ENCODE results near the gene VWA8.

Gene VWA8

DNA sequence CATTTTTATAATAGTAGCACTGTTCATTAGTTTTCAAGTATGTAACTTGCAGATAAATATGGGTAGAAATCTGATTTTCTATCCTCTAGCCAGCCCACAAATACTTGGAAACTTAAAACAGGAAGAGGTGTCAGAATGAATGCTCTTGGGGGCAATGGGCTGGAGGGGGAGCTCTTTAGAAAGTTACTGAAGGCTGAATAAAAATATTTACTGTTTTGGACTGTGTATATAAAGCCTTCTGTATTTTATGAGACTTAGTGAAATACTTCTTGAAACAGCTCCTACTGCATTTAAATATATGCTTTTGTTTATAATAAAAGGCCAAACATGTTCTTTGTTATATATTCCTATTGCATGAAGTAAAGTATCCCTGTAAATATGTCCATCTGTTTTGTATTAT is 364.7 kb downstream of the VWA8 start:
- TF ChIP-seq, protein P1, sequence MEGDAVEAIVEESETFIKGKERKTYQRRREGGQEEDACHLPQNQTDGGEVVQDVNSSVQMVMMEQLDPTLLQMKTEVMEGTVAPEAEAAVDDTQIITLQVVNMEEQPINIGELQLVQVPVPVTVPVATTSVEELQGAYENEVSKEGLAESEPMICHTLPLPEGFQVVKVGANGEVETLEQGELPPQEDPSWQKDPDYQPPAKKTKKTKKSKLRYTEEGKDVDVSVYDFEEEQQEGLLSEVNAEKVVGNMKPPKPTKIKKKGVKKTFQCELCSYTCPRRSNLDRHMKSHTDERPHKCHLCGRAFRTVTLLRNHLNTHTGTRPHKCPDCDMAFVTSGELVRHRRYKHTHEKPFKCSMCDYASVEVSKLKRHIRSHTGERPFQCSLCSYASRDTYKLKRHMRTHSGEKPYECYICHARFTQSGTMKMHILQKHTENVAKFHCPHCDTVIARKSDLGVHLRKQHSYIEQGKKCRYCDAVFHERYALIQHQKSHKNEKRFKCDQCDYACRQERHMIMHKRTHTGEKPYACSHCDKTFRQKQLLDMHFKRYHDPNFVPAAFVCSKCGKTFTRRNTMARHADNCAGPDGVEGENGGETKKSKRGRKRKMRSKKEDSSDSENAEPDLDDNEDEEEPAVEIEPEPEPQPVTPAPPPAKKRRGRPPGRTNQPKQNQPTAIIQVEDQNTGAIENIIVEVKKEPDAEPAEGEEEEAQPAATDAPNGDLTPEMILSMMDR (IDR thresholded peaks at IDR 0.05), result no peak

DNA sequence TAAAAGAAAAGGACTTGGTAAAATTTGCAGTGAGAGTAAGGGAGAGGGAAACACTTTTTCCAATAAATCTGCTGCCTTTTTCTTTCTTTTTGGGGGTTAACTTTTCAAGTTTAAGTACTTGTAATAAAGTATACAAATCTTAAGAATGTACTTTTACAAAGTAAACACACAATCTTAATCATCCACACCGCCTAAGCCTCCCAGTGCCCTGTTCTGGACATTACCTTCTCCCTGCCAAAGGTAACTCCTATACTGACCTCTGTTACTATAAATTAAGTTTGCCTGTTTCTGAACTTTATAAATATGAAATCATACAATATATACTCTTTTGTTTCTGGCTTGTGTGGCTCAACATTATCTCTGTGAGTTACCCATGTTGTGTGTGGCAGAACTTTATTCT is 365.6 kb downstream of the VWA8 start:
- TF ChIP-seq, protein P1 (IDR thresholded peaks at IDR 0.05), result no peak

DNA sequence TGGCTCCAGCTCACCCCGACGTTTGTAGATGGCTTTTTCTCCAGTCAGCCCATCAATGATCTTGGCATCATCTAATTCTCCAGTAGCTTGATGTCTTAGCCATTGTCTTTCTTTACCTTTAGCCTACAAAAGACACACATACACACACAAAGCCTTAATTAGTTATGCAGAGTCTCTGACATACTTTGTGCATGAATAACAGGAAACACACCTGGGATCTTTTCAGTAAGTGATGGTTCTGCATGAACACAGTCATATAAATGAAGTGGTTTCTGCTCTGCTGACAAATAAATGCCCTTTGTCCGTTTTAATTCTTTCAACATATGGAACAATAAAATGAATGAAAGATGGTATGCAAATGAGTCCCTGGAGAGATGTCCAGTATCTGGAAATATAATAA is 370.3 kb downstream of the VWA8 start:
- TF ChIP-seq, protein P1 (IDR thresholded peaks at IDR 0.05), result no peak

DNA sequence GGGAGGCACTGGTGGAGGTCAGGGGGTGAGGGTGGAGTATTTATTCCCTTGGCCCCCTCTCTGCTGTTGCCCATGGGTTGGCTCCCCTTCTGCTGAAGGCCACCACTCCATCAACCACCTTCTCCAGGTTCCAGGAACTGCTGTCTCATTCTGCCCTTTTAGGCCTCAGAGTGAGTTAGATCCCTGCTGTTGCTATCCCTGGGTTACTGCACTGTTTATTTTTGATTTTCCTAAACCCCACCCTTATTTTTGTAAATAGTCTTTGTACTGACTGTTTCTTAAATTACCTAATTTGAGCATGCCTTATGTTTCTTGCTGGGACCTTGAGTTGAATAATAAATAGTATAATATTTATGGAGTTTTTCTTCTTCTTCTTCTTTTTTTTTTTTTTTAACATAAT is 370.8 kb downstream of the VWA8 start:
- TF ChIP-seq, protein P1 (IDR thresholded peaks at IDR 0.05), result no peak

DNA sequence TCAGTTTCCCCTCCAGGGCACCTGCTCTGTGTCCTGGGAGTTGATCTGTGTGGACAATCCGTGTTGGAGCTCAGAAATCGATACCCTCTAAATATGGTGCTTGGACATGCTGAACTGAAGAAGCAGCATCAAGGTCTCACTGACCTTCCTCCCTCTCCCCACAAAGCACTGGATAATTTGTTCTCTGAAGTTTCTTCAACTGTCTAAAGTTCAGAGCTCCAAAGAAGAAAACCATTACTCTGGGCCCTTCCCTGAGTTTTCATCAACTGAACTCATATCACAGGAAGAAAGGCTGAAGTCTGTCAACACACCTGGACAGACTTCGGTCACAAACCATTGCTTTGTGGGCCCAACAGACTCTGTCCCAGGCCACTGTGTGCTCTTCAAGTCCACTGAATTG is 371.5 kb downstream of the VWA8 start:
- TF ChIP-seq, protein P1 (IDR thresholded peaks at IDR 0.05), result no peak

DNA sequence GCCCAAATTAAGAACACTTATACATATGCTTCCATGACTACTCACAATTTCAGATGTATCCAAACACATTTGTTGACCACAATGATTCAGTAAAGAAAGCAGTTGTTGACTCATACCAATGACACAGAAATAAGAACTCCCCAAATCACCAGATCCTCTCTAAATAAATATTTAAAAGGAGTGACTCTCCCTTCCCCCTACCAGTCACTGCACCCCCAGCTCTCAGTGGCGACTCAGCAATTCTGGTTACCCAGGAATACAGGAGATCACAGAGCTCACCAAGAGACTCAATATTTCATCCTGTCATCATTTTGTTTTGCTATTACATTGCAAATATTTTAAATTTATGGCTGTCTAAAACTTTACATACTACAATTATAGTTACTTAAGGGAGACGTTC is 372.0 kb downstream of the VWA8 start:
- TF ChIP-seq, protein P1 (IDR thresholded peaks at IDR 0.05), result no peak

DNA sequence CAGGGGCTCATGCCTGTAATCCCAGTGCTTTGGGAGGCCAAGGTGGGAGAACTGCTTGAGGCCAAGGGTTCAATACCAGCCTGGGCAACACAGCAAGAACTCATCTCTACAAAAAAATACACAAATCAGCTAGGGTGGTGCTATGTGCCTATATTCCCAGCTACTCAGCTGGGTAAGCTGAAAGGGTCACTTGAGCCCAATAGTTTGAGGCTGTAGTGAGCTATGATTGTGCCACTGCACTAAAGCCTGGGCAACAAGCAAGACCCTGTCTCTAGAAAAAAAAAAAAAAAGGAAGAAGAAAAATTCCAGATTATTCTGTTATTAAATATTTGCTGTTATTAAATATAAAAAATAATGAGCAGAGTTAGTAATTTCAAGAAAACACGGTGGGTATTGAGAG is 372.5 kb downstream of the VWA8 start:
- TF ChIP-seq, protein P1 (IDR thresholded peaks at IDR 0.05), result no peak

DNA sequence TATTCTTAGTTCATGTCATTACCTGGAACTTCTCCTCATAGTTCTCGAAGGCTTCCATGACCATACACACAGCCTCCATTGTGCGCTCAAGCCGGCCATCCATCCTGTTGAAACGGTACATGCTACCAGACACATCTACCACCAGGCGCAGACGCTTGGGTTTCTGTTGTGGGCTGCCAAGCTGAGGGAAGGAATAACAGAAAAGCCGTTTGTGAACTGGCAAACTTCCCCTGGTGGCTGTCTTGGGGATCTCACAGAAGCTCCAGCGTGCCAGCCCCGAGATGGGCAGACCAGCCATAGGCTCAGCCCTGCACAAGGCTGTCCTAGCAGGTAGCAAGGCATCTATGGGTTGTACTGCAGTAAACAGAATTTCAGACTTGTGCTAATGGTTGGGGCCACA is 373.4 kb downstream of the VWA8 start:
- TF ChIP-seq, protein P1 (IDR thresholded peaks at IDR 0.05), result no peak
